HepG2 (cell line): Measurements from ENCODE around the gene IL3. TPM values are rescaled to one million over a fixed set of nuclear protein-coding genes. Genes with fewer than 3 reads are reported as not detected.

Experiments used
- ATAC-seq: fragments of 200-7000 bp; cut with Tn5 transposase; 3 replicates; pipeline ENCODE4 v1.9.1; 2020; ENCODE audit warnings: mild to moderate bottlenecking, moderate library complexity
- BruUV-seq: library from RNA; stranded (reverse); fragments of 400-500 nt; replicated peaks from 2 replicates; lab custom pipeline; 2021; lab: Mats Ljungman, UMichigan
- CTCF ChIA-PET: fragments of 300-600 bp; formaldehyde crosslinking; extraction: SDS; loops from one replicate; lab custom pipeline; 2021; ENCODE audit warnings: low total read pairs, inconsistent platforms, low intra/inter-chr PET ratio; lab: Yijun Ruan, JAX
- POLR2A ChIA-PET: fragments of 350-600 bp; sonication (Branson Sonifier 250); formaldehyde crosslinking; loops from one replicate; lab custom pipeline; 2020; ENCODE audit warnings: antibody characterized with exemption, inconsistent platforms; lab: Yijun Ruan, JAX
- DNase-seq: peaks from one replicate; pipeline ENCODE4 v3.0.0-alpha.2; 2015; ENCODE audit warnings: low spot score
- FAIRE-seq: peaks from 3 replicates; lab custom pipeline; 2011; peaks lifted over from hg19 to GRCh38; lab: Jason Lieb, UNC
- H2AFZ ChIP-seq: one replicate; pipeline ENCODE4 v1.6.1; 2011; ENCODE audit warnings: low read length, inconsistent platforms
- H3K27ac ChIP-seq: fragments of 300-600 bp; 3 replicates; pipeline ENCODE4 v1.8.0; 2011; ENCODE audit warnings: mixed run types, mild to moderate bottlenecking, mixed read lengths, low read length, inconsistent platforms; ENCODE audit not compliant: insufficient read depth; ENCODE audit errors: extremely low read length
- H3K27me3 ChIP-seq, 2 experiments: fragments of 200-600 bp in 1 of 2; 2 replicates in 1 of 2; 3 replicates in 1 of 2; pipeline versions ENCODE4 v1.6.0 to v1.8.0; 2011; ENCODE audit warnings: low read length in 2 of 2, mild to moderate bottlenecking in 2 of 2, moderate library complexity in 2 of 2, inconsistent platforms in 1 of 2; ENCODE audit not compliant: insufficient read depth in 2 of 2, control insufficient read depth in 1 of 2
- H3K36me3 ChIP-seq, 2 experiments: fragments of 200-600 bp in 1 of 2; replicated peaks in 1 of 2; 2 replicates in 1 of 2; 3 replicates in 1 of 2; pipeline versions ENCODE4 v1.5.1 to v1.8.0; 2011; ENCODE audit warnings: low read length in 2 of 2, inconsistent platforms in 1 of 2; ENCODE audit not compliant: insufficient read depth in 2 of 2, control insufficient read depth in 1 of 2
- H3K4me1 ChIP-seq: 2 replicates; pipeline ENCODE4 v1.5.1; 2012; ENCODE audit warnings: low read length, inconsistent platforms; ENCODE audit not compliant: insufficient read depth
- H3K4me2 ChIP-seq: 2 replicates; pipeline ENCODE4 v1.6.0; 2011; ENCODE audit warnings: low read depth, low read length, inconsistent platforms
- H3K4me3 ChIP-seq, 3 experiments: fragments of 200-600 bp in 1 of 3; sonication (generic), shearing (Covaris generic) in 1 of 3; replicated peaks in 1 of 3; 2 replicates each; pipeline ENCODE4 v1.5.1; 2011 to 2016; ENCODE audit warnings: low read length in 3 of 3, inconsistent platforms in 2 of 3, low read depth in 2 of 3, mild to moderate bottlenecking in 2 of 3, control low read depth in 1 of 3, mixed read lengths in 1 of 3; ENCODE audit not compliant: insufficient read depth in 1 of 3
- H3K79me2 ChIP-seq: one replicate; pipeline ENCODE4 v1.6.1; 2011; ENCODE audit warnings: low read length, inconsistent platforms; ENCODE audit not compliant: insufficient read depth
- H3K9ac ChIP-seq: 2 replicates; pipeline ENCODE4 v1.6.0; 2011; ENCODE audit warnings: mild to moderate bottlenecking, low read depth, low read length, inconsistent platforms; ENCODE audit not compliant: insufficient read depth
- H3K9me3 ChIP-seq: 2 replicates; pipeline ENCODE4 v1.5.1; 2012; ENCODE audit warnings: mild to moderate bottlenecking, low read length
- H4K20me1 ChIP-seq: 2 replicates; pipeline ENCODE4 v1.6.0; 2011; ENCODE audit warnings: inconsistent platforms, mild to moderate bottlenecking, low read length, moderate library complexity; ENCODE audit not compliant: insufficient read depth
- AHDC1 ChIP-seq: sonication (generic); formaldehyde crosslinking; IDR thresholded peaks from 2 replicates; pipeline ENCODE4 v1.5.1; 2020; ENCODE audit warnings: mild to moderate bottlenecking, missing genetic modification reagents, borderline replicate concordance
- ATF7-NPFF ChIP-seq: sonication (generic); formaldehyde crosslinking; IDR thresholded peaks from 2 replicates; pipeline ENCODE4 v1.8.1; 2023; ENCODE audit warnings: mild to moderate bottlenecking, low read depth, missing genetic modification reagents, moderate library complexity
- GTF2F1 ChIP-seq: fragments of 150-350 bp; IDR thresholded peaks from 2 replicates; pipeline ENCODE4 v1.6.1; 2014; ENCODE audit warnings: low read length
- HHEX ChIP-seq: IDR thresholded peaks from 2 replicates; pipeline ENCODE4 v1.6.1; 2016; ENCODE audit warnings: control low read depth
- HOXA9 ChIP-seq: sonication (generic); formaldehyde crosslinking; IDR thresholded peaks from 2 replicates; pipeline ENCODE4 v1.8.1; 2022; ENCODE audit warnings: missing genetic modification reagents, mild to moderate bottlenecking, moderate library complexity, borderline replicate concordance
- ISL2 ChIP-seq: sonication (generic); formaldehyde crosslinking; IDR thresholded peaks from 2 replicates; pipeline ENCODE4 v1.5.0; 2020; ENCODE audit warnings: missing genetic modification reagents
- ZBTB1 ChIP-seq: sonication (generic); formaldehyde crosslinking; IDR thresholded peaks from 2 replicates; pipeline ENCODE4 v1.4.0; 2020; ENCODE audit warnings: missing genetic modification reagents, borderline replicate concordance
- ZNF253 ChIP-seq: sonication (generic); formaldehyde crosslinking; IDR thresholded peaks from 2 replicates; pipeline ENCODE4 v1.8.0; 2022; ENCODE audit warnings: mild to moderate bottlenecking, missing genetic modification reagents, borderline replicate concordance
- ZNF704 ChIP-seq: sonication (generic); formaldehyde crosslinking; IDR thresholded peaks from 2 replicates; pipeline ENCODE4 v1.8.1; 2023; ENCODE audit warnings: mild to moderate bottlenecking, inconsistent platforms, moderate library complexity, missing genetic modification reagents, borderline replicate concordance
- WGBS: methylation state at CpG from one replicate; pipeline ENCODE4 v1.1.6; 2017; ENCODE audit warnings: low lambda C conversion rate; 5-methylcytosine and 5-hydroxymethylcytosine counted together
- in situ Hi-C: cut with HindIII; loops from 2 replicates; pipeline ENCODE4 v1.10.0; 2017; ENCODE audit warnings: low pct_unique_long_range_greater_than_20kb; ENCODE audit not compliant: extremely low pct_ligation_motif_present
- intact Hi-C: fragments of 100-400 bp; cut with micrococcal nuclease; formaldehyde crosslinking; loops from one replicate; pipeline ENCODE4 v1.10.0; 2022; ENCODE audit not compliant: unreplicated experiment
- polyA plus RNA-seq, 8 experiments: library from polyadenylated mRNA; depleted of rRNA in 3 of 8; stranded (reverse) in 7 of 8; unstranded in 1 of 8; fragments of >200 nt; fragmentation: Illumina TruSeq in 4 of 8; extraction: Trizol in 4 of 8; gene quantifications; 2 replicates each; pipeline versions ENCODE4 v1.2.1 to v1.2.3, GENCODE V29; 2011 to 2016; ENCODE audit warnings: low read depth in 4 of 8, missing spikeins in 1 of 8, mixed read lengths in 1 of 8; ENCODE audit not compliant: insufficient read depth in 1 of 8
- total RNA-seq, 5 experiments: library from RNA; depleted of rRNA; stranded (reverse); fragments of >200 nt; fragmentation: Illumina TruSeq; extraction: Trizol; gene quantifications; 2 replicates each; pipeline ENCODE4 v1.2.3, GENCODE V29; 2016; ENCODE audit warnings: low read depth in 1 of 5
- TF ChIP-seq, protein P1 (sequence below): fragments of 450-650 bp; IDR thresholded peaks from 2 replicates; pipeline ENCODE4 v1.6.1; 2017
- TF ChIP-seq, protein P2 (sequence below): sonication (generic); formaldehyde crosslinking; IDR thresholded peaks from 2 replicates; pipeline ENCODE4 v1.5.0; 2020; ENCODE audit warnings: mild to moderate bottlenecking, missing genetic modification reagents, borderline replicate concordance

Gene IL3
- total and polyA plus RNA-seq, 2 of the 13 experiments (the other 11 are each of a cell fraction or from before 2014, with no cell fraction given): not detected

DNA sequence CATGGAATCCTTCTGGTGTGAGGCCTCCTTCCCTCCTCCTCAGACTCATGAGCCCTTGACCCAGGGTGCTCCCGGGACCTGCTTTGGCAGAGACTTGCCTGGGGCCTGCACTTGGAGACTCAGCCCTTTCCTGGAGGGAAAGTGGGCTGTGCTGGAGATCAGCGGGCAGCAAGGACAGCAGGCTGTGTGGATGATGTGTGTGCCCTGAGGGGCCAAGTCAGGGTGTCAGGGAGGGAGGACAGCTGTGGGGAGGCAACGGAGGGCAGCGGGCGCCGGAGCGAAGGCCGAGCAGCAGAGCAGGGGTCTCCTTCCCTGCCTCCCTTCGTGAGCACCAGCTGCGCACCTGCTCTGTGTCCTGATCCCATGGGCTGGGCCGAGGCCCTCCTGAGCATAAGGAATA is 7.0 kb downstream of the IL3 start:
- DNase-seq (no peak), ATAC-seq (no peak), FAIRE-seq (no peak)
- H3K4me1 ChIP-seq: peaks cover 17% of the 10 kb centered on the region
- H3K9ac ChIP-seq: no peak overlapping the region
- intact Hi-C loops (loop anchor here (5.0 kb wide), 1 partner anchor 110 kb away; no protein-coding TSS in a partner anchor), in situ Hi-C loops (no loop called here)
- peaks cover 7 to 50% of the 10 kb centered on the region in 2 experiments; a peak in 3 of 5 replicates for H3K27me3 ChIP-seq
- H3K36me3 ChIP-seq: no peaks in the 10 kb centered on the region
- no peak overlapping the region for H3K4me2 ChIP-seq
- ChIA-PET POLR2A (no interaction called here), CTCF (no interaction called here)
- no peak overlapping the region for H2AFZ ChIP-seq
- H3K27ac ChIP-seq: no peak overlapping the region
- no peaks in the 10 kb centered on the region for H4K20me1 ChIP-seq
- no peaks in the 10 kb centered on the region for H3K79me2 ChIP-seq
- H3K9me3 ChIP-seq: no peaks in the 10 kb centered on the region
- H3K4me3 ChIP-seq: no peak overlapping the region
- BruUV-seq: no TSS peak
- WGBS: 44% methylated on average over 5 of the region's 11 CpGs
- TF ChIP-seq ZNF253 (CRISPR knock-in tag) (no peak), HHEX (CRISPR knock-in tag) (no peak), GTF2F1 (no peak), ISL2 (CRISPR knock-in tag) (no peak), ZBTB1 (CRISPR knock-in tag) (no peak), ATF7-NPFF (CRISPR knock-in tag) (no peak), AHDC1 (CRISPR knock-in tag) (no peak), ZNF704 (CRISPR knock-in tag) (no peak), HOXA9 (CRISPR knock-in tag) (no peak)
- TF ChIP-seq, protein P1, sequence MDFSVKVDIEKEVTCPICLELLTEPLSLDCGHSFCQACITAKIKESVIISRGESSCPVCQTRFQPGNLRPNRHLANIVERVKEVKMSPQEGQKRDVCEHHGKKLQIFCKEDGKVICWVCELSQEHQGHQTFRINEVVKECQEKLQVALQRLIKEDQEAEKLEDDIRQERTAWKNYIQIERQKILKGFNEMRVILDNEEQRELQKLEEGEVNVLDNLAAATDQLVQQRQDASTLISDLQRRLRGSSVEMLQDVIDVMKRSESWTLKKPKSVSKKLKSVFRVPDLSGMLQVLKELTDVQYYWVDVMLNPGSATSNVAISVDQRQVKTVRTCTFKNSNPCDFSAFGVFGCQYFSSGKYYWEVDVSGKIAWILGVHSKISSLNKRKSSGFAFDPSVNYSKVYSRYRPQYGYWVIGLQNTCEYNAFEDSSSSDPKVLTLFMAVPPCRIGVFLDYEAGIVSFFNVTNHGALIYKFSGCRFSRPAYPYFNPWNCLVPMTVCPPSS: no peak
- TF ChIP-seq, protein P2, sequence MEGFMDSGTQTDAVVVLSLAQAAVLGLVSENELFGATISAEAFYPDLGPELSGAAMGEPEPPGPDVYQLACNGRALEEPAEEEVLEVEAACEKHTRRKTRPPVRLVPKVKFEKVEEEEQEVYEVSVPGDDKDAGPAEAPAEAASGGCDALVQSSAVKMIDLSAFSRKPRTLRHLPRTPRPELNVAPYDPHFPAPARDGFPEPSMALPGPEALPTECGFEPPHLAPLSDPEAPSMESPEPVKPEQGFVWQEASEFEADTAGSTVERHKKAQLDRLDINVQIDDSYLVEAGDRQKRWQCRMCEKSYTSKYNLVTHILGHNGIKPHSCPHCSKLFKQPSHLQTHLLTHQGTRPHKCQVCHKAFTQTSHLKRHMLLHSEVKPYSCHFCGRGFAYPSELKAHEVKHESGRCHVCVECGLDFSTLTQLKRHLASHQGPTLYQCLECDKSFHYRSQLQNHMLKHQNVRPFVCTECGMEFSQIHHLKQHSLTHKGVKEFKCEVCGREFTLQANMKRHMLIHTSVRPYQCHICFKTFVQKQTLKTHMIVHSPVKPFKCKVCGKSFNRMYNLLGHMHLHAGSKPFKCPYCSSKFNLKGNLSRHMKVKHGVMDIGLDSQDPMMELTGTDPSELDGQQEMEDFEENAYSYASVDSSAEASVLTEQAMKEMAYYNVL: no peak
